ENCODE results near the gene BLZF1. TPM values are rescaled to one million over a fixed set of nuclear protein-coding genes. Genes with fewer than 3 reads are reported as not detected.

Gene BLZF1
- total and polyA plus RNA-seq, 2 donors (not counting 1 experiment from before 2014, with no cell fraction given), result 5.9 to 21.3 TPM

GRCh38 chr1:169383449-169383848 lies 15.5 kb downstream of the BLZF1 start:
- Histone ChIP-seq H3K4me2 (replicated peaks; ENCODE audit: low read depth, low read length, poor library complexity, severe bottlenecking) (no peak overlapping the region), H3K79me2 (ENCODE audit: control insufficient read depth, insufficient read depth, low read length) (no peaks in the 10 kb centered on the region), H3K9ac (ENCODE audit: low read length) (no peak overlapping the region), H3K36me3 (replicated peaks in 1 of 2; ENCODE audit: control extremely low read depth in 1 of 2, control insufficient read depth in 1 of 2, extremely low read depth in 1 of 2, insufficient read depth in 2 of 2, low read length in 1 of 2) (peaks cover 19 to 50% of the 10 kb centered on the region in 2 experiments), H3K27me3 (replicated peaks in 1 of 4; ENCODE audit: control extremely low read depth in 1 of 4, control insufficient read depth in 3 of 4, insufficient read depth in 4 of 4, low read length in 3 of 4) (no peaks in the 10 kb centered on the region), H3K4me1 (ENCODE audit: control insufficient read depth in 2 of 2, insufficient read depth in 2 of 2, low read length in 2 of 2) (no peaks in the 10 kb centered on the region), H4K20me1 (ENCODE audit: control insufficient read depth, insufficient read depth, low read length, poor library complexity, severe bottlenecking) (no peaks in the 10 kb centered on the region), H3K9me3 (ENCODE audit: control extremely low read depth in 1 of 3, control insufficient read depth in 2 of 3, insufficient read depth in 1 of 3, low read length in 2 of 3) (no peaks in the 10 kb centered on the region), H3K27ac (ENCODE audit: low read length in 2 of 2) (no peak overlapping the region), H3K4me3 (ENCODE audit: control extremely low read depth in 1 of 5, extremely low read depth in 1 of 5, insufficient read depth in 1 of 5, low read depth in 2 of 5, low read length in 4 of 5) (no peak overlapping the region), H2AFZ (ENCODE audit: insufficient read depth, low read depth, low read length, poor library complexity, severe bottlenecking) (no peak overlapping the region)
- WGBS (ENCODE audit: insufficient coverage), result 82% methylated on average over 1 of the region's 4 CpGs
- intact Hi-C loops (cut with micrococcal nuclease), result no loop called here
- no peaks in the 10 kb centered on the region for H3K9me3 Mint-ChIP-seq (ENCODE audit: insufficient read depth)
- no peaks in the 10 kb centered on the region for H3K4me1 Mint-ChIP-seq
- no peaks in the 10 kb centered on the region for H3K27me3 Mint-ChIP-seq
- H3K27ac Mint-ChIP-seq, result no peak overlapping the region
- ATAC-seq (ENCODE audit: low read depth) (no peak), DNase-seq (no peak)
- H3K4me3 Mint-ChIP-seq, result no peak overlapping the region
- TF ChIP-seq EZH2 (IDR thresholded peaks at IDR 0.05; ENCODE audit: borderline replicate concordance, insufficient read depth, low read depth, low read length, poor library complexity, severe bottlenecking), result no peak
- POLR2A ChIA-PET, result no interaction called here
- CTCF ChIA-PET, result no interaction called here

GRCh38 chr1:169387399-169387798 lies 19.4 kb downstream of the BLZF1 start:
- H3K4me3 ChIP-seq (ENCODE audit: control extremely low read depth in 1 of 5, extremely low read depth in 1 of 5, insufficient read depth in 1 of 5, low read depth in 2 of 5, low read length in 4 of 5), result no peak overlapping the region
- Mint-ChIP-seq H3K4me1 (no peaks in the 10 kb centered on the region), H3K9me3 (ENCODE audit: insufficient read depth) (no peaks in the 10 kb centered on the region), H3K27me3 (no peaks in the 10 kb centered on the region), H3K27ac (no peak overlapping the region), H3K4me3 (no peak overlapping the region)
- DNase-seq (no peak), ATAC-seq (ENCODE audit: low read depth) (no peak)
- peaks cover 25 to 47% of the 10 kb centered on the region in 2 experiments for H3K36me3 ChIP-seq (replicated peaks in 1 of 2; ENCODE audit: control extremely low read depth in 1 of 2, control insufficient read depth in 1 of 2, extremely low read depth in 1 of 2, insufficient read depth in 2 of 2, low read length in 1 of 2)
- no peaks in the 10 kb centered on the region for H3K27me3 ChIP-seq (replicated peaks in 1 of 4; ENCODE audit: control extremely low read depth in 1 of 4, control insufficient read depth in 3 of 4, insufficient read depth in 4 of 4, low read length in 3 of 4)
- intact Hi-C loops (cut with micrococcal nuclease), result no loop called here
- H3K9ac ChIP-seq (ENCODE audit: low read length), result no peak overlapping the region
- ChIA-PET CTCF (interaction anchor here (0.9 kb wide), 1 partner anchor 39 kb away, joined by 3 read pairs; no protein-coding TSS in a partner anchor), POLR2A (no interaction called here)
- no peaks in the 10 kb centered on the region for H3K4me1 ChIP-seq (ENCODE audit: control insufficient read depth in 2 of 2, insufficient read depth in 2 of 2, low read length in 2 of 2)
- H3K9me3 ChIP-seq (ENCODE audit: control extremely low read depth in 1 of 3, control insufficient read depth in 2 of 3, insufficient read depth in 1 of 3, low read length in 2 of 3), result no peaks in the 10 kb centered on the region
- TF ChIP-seq EZH2 (IDR thresholded peaks at IDR 0.05; ENCODE audit: borderline replicate concordance, insufficient read depth, low read depth, low read length, poor library complexity, severe bottlenecking) (no peak), CTCF (IDR thresholded peaks at IDR 0.05) (no peak)
- H4K20me1 ChIP-seq (ENCODE audit: control insufficient read depth, insufficient read depth, low read length, poor library complexity, severe bottlenecking), result no peaks in the 10 kb centered on the region
- H3K4me2 ChIP-seq (replicated peaks; ENCODE audit: low read depth, low read length, poor library complexity, severe bottlenecking), result no peak overlapping the region
- H3K79me2 ChIP-seq (ENCODE audit: control insufficient read depth, insufficient read depth, low read length), result no peaks in the 10 kb centered on the region
- H2AFZ ChIP-seq (ENCODE audit: insufficient read depth, low read depth, low read length, poor library complexity, severe bottlenecking), result no peak overlapping the region
- no peak overlapping the region for H3K27ac ChIP-seq (ENCODE audit: low read length in 2 of 2)
